Erythroblast (primary cell): ENCODE data around the gene HIGD1A.

Source experiments
- GATA1 ChIP-seq: IDR thresholded peaks from 2 replicates; pipeline ENCODE4 v1.6.1; 2011; ENCODE audit warnings: low read depth, mild to moderate bottlenecking, control low read depth, low read length, moderate library complexity
- POLR2A ChIP-seq: IDR thresholded peaks from 2 replicates; pipeline ENCODE4 v1.6.1; 2011; ENCODE audit warnings: mild to moderate bottlenecking, low read length

GRCh38 chr3:42780398-42780797 is 23.9 kb downstream of the HIGD1A start:
- peak; percentile 22 for TF ChIP-seq POLR2A
- TF ChIP-seq GATA1: no peak
